ENCODE measurements around the gene RTL9.

RTL9 gene

DNA sequence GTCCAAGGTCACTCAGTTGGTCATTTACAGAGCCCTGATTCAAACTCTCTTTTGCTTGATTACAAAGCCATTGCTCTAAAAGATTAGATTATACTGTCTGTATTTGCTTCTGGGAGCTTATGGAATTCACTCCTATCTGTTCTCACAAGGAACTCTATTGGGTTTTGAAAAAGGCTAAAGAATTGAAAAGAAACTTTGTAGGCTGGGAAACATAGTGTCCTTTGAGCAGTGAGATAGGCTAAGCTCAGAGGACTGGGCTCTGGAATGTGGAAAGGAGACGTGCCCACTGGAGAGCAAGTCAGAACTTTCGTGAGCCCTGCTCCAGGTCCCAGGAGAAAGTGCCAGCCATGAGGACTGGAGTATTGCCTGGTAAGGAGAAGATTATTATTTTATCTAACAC lies at the start of gene RTL9:
Gene RTL9, plus strand, starts transcription at position 301 of the 400 bp plus-strand sequence. CDS start 91,770 bp downstream, outside the sequence.
- Mint-ChIP-seq H3K27me3 (no peaks in the 10 kb centered on the region), H3K9me3 (no peaks in the 10 kb centered on the region), H3K4me1 (no peaks in the 10 kb centered on the region), H3K27ac (no peak within 1 kb of the TSS), H3K4me3 (no peak within 1 kb of the TSS)
- no peak for DNase-seq
- no peak for ATAC-seq

DNA sequence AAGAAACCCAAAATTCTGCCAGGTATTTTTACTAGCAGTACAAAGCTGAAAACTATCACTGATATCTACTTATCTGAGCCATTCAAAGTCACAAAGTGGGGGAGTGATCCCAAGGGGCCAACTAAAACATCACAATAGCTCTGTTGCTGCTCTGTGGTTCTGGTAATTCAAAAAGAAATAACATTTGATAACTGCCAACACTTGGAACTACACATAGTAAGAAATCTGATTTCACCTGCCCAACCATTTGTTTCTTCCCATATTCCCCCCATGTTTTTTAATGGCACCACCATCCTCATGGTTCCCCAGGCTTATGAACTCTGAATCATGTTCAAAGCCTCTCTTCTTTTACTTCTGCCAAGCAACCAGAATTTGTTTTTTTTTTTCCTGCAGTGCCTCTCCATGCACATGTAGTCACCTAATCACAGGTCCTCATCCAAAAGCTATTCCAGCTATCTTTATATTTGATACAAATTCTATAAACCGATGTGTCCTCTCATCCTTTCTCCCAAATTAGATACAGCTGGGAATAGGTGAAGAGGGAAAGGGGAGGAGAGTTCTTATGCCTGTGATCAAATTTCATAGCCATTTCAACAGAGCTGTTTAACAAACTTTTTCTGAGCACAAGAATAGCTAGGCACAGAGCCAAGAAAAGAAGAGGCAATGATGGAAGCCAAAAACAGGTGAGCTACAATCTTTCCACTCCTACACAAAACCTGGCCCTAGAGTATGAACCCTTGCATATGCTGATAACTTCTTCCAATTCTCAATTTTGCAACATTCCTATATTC lies 48.5 kb upstream of the RTL9 start:
- H3K9me3 Mint-ChIP-seq, result no peaks in the 10 kb centered on the region
- DNase-seq (no peak), ATAC-seq (no peak)
- H3K27ac Mint-ChIP-seq, result peak overlapping the region in 1 of 2 donors; percentile 65
- H3K27me3 Mint-ChIP-seq, result no peaks in the 10 kb centered on the region
- peaks cover 28% of the 10 kb centered on the region for H3K4me1 Mint-ChIP-seq
- H3K4me3 Mint-ChIP-seq, result no peak overlapping the region

DNA sequence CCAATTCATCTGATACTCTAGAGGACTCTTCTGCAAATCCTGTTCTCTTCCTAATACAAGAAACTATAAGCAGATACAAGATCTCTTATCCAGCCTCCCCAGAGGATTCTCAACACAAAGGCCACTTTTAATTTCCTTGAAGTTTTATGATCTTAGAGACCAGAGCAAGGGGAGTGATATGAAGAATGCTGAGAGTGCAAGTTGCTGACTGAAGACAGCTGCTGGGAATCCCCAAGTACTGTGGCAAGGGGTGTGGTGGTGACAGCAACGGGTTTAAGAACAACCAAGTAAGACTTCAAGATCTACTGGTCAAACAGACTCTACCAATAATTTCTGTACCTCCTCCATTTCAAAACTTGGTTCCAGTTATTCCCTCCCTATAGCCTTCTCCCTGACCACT lies 47.8 kb upstream of the RTL9 start:
- Mint-ChIP-seq H3K27me3 (no peaks in the 10 kb centered on the region), H3K9me3 (no peaks in the 10 kb centered on the region), H3K4me3 (peak overlapping the region; percentile 10), H3K4me1 (peaks cover 28% of the 10 kb centered on the region), H3K27ac (peak overlapping the region in 1 of 2 donors; percentile 54)
- peak; percentile 10 to 40 for DNase-seq
- ATAC-seq, result peak; percentile 94

DNA sequence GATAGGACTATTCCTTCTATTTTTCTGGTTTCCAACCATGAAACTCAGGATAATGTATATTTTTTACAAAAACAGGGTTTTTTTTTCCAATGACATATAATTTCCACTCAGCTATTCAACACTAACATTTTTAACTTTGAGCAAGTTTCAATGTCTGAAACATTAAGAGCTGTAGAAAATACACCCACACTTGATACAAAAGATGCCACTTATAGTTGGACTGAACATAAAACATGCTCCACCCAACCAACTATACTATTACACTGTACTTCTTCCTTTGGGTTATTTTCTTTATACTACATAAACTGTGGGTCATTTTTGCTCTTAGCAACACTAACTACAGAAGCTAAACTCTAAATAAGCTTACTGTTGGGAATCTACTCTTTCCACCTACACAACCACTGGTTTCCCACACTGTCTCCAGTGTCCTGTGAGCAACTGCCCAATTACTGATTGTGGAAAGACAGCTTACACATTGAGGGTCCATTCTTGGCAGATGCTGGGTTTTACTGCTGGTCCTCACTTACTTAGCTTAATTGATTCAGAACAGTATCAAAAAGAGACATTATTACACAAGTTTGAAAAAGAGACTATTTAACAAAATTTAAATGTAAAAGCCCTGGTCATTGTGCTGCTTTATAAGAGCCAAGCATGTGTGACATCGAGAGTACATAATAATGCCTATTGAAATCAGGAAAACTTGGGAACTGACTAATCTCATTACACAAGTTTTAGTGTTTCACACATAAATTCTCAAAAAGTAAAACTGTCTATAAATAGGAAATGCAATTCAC lies 47.0 kb upstream of the RTL9 start:
- no peaks in the 10 kb centered on the region for H3K27me3 Mint-ChIP-seq
- H3K27ac Mint-ChIP-seq, result peak overlapping the region in 1 of 2 donors; percentile 33
- ATAC-seq, result no peak
- H3K4me3 Mint-ChIP-seq, result peak overlapping the region; percentile 21 to 45
- H3K4me1 Mint-ChIP-seq, result peaks cover 28% of the 10 kb centered on the region
- DNase-seq, result no peak
- H3K9me3 Mint-ChIP-seq, result no peaks in the 10 kb centered on the region

DNA sequence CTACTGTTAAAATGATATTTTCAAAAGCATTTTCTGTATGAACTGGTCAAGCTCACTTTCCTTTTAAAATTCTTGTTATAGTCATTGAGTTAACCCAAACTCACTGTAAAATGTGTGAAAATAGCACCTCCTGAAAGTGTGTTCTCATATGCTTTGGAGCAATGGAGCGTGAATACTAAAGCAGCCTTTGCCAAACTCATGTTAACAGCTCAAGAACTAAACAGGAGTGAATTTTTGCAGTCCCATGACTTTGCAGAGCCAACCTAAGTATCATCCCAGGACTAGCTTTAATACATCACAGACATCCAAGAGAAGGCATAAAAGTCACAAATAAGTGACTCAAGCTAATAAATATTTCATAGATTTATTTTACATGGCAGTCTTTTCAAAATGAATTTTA lies 43.1 kb upstream of the RTL9 start:
- no peak for DNase-seq
- Mint-ChIP-seq H3K27me3 (no peaks in the 10 kb centered on the region), H3K4me1 (peaks cover 21% of the 10 kb centered on the region), H3K27ac (no peak overlapping the region), H3K4me3 (peak overlapping the region in 1 of 2 donors; percentile 68), H3K9me3 (no peaks in the 10 kb centered on the region)
- ATAC-seq, result no peak

DNA sequence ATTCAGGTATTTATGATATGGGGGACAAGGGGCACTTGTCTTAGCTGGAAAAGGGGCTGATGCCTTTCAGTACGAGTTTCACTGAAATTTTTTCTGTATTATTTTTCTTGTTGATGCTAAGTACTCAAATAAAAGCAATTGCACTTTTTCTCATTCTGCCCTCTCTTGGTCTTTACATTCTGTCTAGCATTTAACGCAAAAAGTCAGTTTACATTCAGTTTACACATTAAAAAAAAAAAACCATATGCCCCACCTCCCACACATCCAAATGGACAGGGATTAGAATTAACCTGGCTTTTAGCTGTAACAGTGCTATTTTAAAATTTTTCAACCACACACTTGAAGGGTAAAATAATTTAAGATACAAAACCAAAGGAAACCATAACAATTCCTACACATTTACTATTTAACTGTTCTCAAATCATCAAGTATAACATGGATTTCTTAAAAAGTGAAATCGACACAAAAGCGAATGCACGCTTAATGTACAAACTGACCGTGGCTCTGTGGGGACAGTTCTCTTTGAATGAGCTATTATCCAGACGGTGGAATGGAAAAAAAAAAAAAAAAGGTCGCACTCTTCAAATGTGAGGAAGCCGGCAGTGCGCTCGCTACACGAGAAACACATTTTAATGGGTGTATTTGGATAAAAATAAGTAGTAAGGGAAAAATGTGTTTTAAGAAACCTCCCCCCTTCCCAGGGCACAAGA lies 42.1 kb upstream of the RTL9 start:
- no peak for DNase-seq
- no peaks in the 10 kb centered on the region for H3K27me3 Mint-ChIP-seq

DNA sequence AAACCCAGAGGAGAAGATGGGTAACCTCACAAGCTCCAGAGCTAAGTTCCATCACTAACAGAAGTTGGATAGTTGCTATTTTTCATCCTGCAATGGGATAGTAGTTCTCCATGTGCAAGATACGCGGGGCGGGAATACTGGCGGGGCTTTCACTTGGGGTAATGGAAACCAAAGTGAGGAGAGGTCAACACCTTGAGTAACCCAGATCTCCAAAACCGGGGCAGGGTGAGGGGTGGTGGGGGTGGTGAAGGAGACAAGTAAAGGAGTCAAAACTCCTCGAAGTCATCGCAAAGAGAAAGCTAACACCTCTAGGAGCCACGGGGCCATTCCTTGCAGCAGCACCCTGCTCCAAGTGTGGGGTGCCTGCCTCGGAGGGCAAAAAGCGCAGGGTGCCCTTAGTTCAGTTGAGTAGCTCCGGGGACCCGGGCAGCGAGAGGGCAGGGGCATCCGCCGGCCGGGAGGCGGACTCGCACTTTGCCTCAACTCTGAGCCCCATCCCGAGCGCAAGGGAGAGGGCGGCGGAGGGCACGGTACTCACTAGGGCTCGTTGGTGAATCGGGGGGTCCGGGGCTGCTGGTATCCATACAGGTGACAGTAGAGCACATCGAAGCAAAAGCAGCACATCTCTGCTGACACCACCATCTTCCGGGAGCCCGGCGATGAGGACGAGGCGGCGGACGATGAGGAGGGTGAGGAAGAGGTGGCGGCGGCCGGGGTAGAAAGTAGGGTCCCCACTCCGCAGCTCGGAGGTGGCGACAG lies 41.4 kb upstream of the RTL9 start:
- Mint-ChIP-seq H3K27me3 (no peaks in the 10 kb centered on the region), H3K4me1 (peaks cover 14% of the 10 kb centered on the region), H3K4me3 (peak overlapping the region; percentile 92 to 94), H3K27ac (peak overlapping the region; percentile 93 to 95), H3K9me3 (no peaks in the 10 kb centered on the region)
- peak; percentile 27 to 38 for DNase-seq
- ATAC-seq, result peak; percentile 50

More for the DNA sequence above, 42.1 kb upstream of the RTL9 start:
- Mint-ChIP-seq H3K4me3 (peak overlapping the region; percentile 92 to 94), H3K4me1 (peaks cover 11% of the 10 kb centered on the region), H3K9me3 (no peaks in the 10 kb centered on the region), H3K27ac (peak overlapping the region; percentile 89 to 95)
- no peak for ATAC-seq

DNA sequence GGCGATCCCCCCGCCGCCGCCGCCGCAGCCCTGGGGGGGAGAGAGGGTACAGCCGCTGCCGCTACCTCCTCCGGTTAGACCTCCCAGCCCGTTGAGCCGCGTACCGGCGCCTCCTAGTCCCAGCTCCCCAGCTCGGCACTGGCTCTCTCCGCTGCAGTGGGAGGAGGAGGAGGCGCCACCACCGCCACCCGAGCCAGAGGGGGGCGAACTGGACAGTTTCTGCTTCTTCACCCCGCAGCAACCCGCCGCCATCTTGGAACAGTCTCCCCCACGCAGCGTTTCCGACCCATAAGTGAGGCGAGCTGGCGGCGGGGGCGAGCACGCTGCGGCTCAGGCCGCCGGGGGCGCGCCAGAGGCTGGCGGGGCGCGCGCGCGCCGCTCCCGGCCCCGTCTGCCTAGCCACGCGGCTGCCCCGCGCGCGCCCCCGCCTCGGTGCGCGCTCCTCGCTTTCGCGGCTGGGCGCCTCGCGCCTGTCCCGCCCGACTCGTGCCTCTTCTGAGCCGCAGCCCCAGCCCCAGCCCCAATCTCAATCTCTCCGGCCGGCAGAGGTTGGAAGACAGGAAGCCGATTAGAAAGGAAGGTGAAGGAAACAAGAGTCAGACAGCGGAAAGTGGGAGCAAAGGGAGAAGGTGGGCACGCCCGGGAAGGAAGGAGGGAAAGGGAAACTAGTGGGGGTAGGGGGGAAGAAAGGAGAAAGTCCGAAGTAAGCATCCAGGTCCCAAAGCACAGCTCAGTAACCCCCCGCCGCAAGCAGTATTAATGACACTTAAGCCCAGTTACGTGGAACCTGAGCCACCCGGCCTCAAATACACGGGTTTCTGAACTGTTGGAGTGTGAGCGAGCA lies 40.6 kb upstream of the RTL9 start, which contains the start of gene AMMECR1:
Gene AMMECR1, minus strand, starts transcription at position 266 of the 844 bp plus-strand sequence. Its CDS starts 14 bp downstream, at position 252.
- DNase-seq (peak; percentile 77 to 82), ATAC-seq (peak; percentile 94)
- peak within 1 kb of the TSS; percentile 99 for H3K27ac Mint-ChIP-seq
- no peaks in the 10 kb centered on the region for H3K9me3 Mint-ChIP-seq
- peak within 1 kb of the TSS; percentile 94 to 97 for H3K4me3 Mint-ChIP-seq
- H3K4me1 Mint-ChIP-seq, result peaks cover 14% of the 10 kb centered on the region
- no peaks in the 10 kb centered on the region for H3K27me3 Mint-ChIP-seq

DNA sequence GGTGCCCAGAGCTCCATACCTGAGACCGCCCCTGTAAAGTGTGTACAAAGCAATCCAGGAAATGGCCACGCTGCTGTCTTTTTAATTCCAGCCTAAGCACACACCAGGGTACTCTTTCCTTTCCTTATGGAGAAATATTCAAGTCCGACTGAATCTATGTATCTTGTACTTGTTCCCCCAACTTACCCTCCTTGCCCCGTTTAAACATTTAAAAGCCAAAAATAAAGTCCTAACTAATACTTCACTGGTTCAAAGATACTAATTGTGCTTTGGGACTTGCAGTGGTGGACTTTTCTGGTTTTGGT lies 40.0 kb upstream of the RTL9 start:
- peak overlapping the region; percentile 99 for H3K27ac Mint-ChIP-seq
- peak; percentile 56 for ATAC-seq
- H3K4me3 Mint-ChIP-seq, result peak overlapping the region; percentile 94 to 97
- no peaks in the 10 kb centered on the region for H3K27me3 Mint-ChIP-seq
- H3K4me1 Mint-ChIP-seq, result peaks cover 12% of the 10 kb centered on the region
- no peaks in the 10 kb centered on the region for H3K9me3 Mint-ChIP-seq
- DNase-seq, result no peak

DNA sequence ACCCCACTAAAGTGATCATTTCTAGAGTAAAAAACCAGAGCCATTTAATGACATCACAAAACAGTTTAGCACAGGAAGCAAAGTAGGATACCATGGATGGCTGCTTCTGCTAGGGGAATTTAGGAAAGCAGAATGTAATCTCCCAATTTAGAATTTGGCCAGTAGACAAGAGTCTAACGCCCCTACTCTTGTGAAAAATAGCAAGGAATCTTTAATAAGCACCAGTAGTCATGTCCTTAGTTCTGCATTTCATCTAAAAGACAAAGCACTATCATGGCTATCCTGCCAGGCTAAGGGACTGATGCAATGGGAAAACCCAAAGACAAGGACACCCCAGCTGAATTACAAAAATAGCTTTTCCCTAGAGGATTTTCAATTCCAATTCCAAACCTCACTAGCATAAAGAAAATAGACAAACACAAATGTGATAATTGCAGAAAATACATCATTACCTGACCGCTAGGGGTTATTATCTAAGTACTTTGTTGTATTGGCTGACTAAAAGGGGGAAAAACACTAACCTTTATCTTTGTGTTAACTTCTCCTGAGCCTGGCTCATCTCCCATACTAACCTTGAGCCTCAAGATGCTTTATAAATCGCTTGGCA lies 38.2 kb upstream of the RTL9 start:
- H3K4me3 Mint-ChIP-seq, result no peak overlapping the region
- no peaks in the 10 kb centered on the region for H3K9me3 Mint-ChIP-seq
- ATAC-seq (no peak), DNase-seq (no peak)
- no peak overlapping the region for H3K27ac Mint-ChIP-seq
- H3K27me3 Mint-ChIP-seq, result no peaks in the 10 kb centered on the region
- peaks cover 7% of the 10 kb centered on the region for H3K4me1 Mint-ChIP-seq

DNA sequence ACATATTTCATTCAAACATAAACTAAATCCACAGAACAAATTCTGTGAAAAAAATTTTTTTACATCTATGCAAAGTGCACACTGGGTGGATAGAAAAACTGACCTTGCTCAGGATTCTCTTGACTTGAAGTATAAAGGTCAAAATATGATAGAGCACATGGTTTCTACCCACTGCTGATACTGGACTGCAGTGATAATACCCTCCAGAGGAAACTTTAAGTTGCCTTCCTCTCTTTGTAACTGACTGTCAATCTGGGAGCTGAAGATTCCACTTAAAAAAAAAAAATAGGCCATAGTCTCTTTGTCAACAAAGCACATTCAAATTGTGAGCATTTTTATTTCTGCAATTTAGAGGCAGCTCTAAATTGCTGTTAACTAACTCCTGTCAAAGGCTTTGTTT lies 37.6 kb upstream of the RTL9 start:
- Mint-ChIP-seq H3K27me3 (no peaks in the 10 kb centered on the region), H3K4me3 (no peak overlapping the region), H3K9me3 (no peaks in the 10 kb centered on the region), H3K27ac (no peak overlapping the region), H3K4me1 (peaks cover 7% of the 10 kb centered on the region)
- no peak for DNase-seq
- ATAC-seq, result no peak

DNA sequence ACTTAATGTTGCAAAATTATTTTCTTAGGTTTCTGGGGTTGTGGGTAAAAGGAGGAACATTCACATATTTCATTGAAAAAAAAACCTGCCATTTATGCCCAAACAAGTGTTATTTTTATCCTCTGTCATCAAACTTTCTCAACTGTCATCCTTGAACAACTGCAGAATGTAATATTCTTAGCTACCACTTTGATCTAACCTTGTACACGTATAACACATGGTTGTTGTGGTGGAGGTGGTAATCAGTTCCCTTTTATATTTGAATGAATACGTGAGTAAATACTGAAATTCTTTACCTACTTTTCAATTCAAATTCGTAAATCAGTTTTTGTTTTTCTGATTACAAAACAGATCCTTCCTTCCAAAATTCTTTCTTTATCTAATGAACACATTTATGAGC lies 37.0 kb upstream of the RTL9 start:
- no peaks in the 10 kb centered on the region for H3K27me3 Mint-ChIP-seq
- H3K4me1 Mint-ChIP-seq, result peaks cover 7% of the 10 kb centered on the region
- H3K27ac Mint-ChIP-seq, result no peak overlapping the region
- ATAC-seq (no peak), DNase-seq (no peak)
- no peak overlapping the region for H3K4me3 Mint-ChIP-seq
- H3K9me3 Mint-ChIP-seq, result no peaks in the 10 kb centered on the region

DNA sequence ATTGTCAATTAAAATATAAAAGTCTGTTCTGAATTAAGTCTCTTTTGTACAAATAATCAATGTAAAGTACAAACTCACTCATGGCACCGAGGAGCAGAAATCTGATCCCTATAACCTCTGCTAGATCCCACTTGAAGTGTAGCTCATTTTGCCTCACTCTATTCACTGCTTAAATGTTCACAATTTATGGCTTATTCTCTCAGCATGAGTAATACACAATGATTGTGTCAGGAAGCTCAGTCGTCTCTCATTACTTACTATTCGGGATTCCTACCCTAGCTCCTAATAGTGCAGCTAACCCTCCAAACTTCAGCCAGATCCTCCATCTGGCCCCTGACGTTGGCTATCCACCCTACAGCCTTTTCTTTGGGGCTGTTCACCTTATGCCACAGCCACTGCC lies 36.0 kb upstream of the RTL9 start:
- H3K27ac Mint-ChIP-seq, result no peak overlapping the region

DNA sequence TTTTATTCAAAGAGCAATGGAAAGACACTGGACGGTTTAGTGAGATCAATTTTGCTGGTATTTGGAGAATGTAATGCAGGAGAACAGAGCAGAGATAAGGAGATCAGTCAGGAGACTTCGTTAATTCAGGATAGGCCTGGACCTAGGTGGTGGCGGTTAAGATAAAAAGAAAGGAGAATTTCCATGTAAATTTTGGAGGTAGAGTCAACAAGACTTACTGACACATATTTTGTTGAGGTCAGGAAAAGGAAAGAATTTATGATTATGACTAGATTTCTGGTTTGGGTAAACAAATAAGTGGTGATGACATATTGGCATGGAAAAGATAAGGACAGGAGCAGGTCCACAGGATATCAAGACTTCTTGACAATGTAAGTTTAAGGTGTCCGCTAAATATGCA lies 31.9 kb upstream of the RTL9 start:
- no peaks in the 10 kb centered on the region for H3K9me3 Mint-ChIP-seq
- no peaks in the 10 kb centered on the region for H3K27me3 Mint-ChIP-seq
- DNase-seq (no peak), ATAC-seq (no peak)
- H3K4me3 Mint-ChIP-seq, result no peak overlapping the region
- H3K27ac Mint-ChIP-seq, result no peak overlapping the region
- peaks cover 5% of the 10 kb centered on the region for H3K4me1 Mint-ChIP-seq

More for the DNA sequence above, 36.0 kb upstream of the RTL9 start:
- Mint-ChIP-seq H3K27me3 (no peaks in the 10 kb centered on the region), H3K4me1 (peaks cover 7% of the 10 kb centered on the region), H3K4me3 (no peak overlapping the region), H3K9me3 (no peaks in the 10 kb centered on the region)
- DNase-seq (no peak), ATAC-seq (no peak)

Measured in stimulated activated naive CD8-positive, alpha-beta T cell treated with anti-CD3 and anti-CD28 coated beads, Interleukin-15, amount 100 ng/mL, for 72 hours (primary cell).